ENCODE measurements around the gene MRPL20.
"Not testable (repeated sequence)": the region's sequence is repeated elsewhere in the genome, so short reads cannot be mapped to it uniquely, and the experiment has no call there.

Gene MRPL20

GRCh38 chr1:1406821-1407635, at the start of gene MRPL20:
TSS of gene MRPL20 (minus strand) at chr1:1407293. CDS start at chr1:1407217, 76 bp downstream.
- DNase-seq (ENCODE audit: low spot score): peak; percentile 94

- DNase-seq (ENCODE audit: low spot score): not testable (repeated sequence)
Observed at GRCh38 chr1:1456683-1457255, 49.7 kb upstream of the MRPL20 start.

- DNase-seq (ENCODE audit: low spot score): not testable (repeated sequence)
Observed at GRCh38 chr1:1455934-1456333, 48.8 kb upstream of the MRPL20 start.

GRCh38 chr1:1455366-1455884, 48.3 kb upstream of the MRPL20 start:
- DNase-seq (ENCODE audit: low spot score): no peak

GRCh38 chr1:1454286-1455056, 47.4 kb upstream of the MRPL20 start:
- DNase-seq (ENCODE audit: low spot score): not testable (repeated sequence)

- DNase-seq (ENCODE audit: low spot score): no peak
Observed at GRCh38 chr1:1452882-1453281, 45.8 kb upstream of the MRPL20 start.

- not testable (repeated sequence) for DNase-seq (ENCODE audit: low spot score)
Observed at GRCh38 chr1:1452365-1452739, 45.3 kb upstream of the MRPL20 start.

GRCh38 chr1:1451696-1452364, 44.7 kb upstream of the MRPL20 start:
- DNase-seq (ENCODE audit: low spot score): no peak

- not testable (repeated sequence) for DNase-seq (ENCODE audit: low spot score)
Observed at GRCh38 chr1:1450616-1451015, 43.5 kb upstream of the MRPL20 start.

- no peak for DNase-seq (ENCODE audit: low spot score)
Observed at GRCh38 chr1:1449099-1449739, 42.1 kb upstream of the MRPL20 start, which contains the start of gene ATAD3C. TSS of gene ATAD3C (plus strand) at chr1:1449689. CDS start at chr1:1450684, 995 bp downstream.

- not testable (repeated sequence) for DNase-seq (ENCODE audit: low spot score)
Observed at GRCh38 chr1:1446631-1447030, 39.5 kb upstream of the MRPL20 start.

GRCh38 chr1:1442069-1442770, 35.1 kb upstream of the MRPL20 start:
- DNase-seq (ENCODE audit: low spot score): no peak

GRCh38 chr1:1441002-1441888, 34.2 kb upstream of the MRPL20 start:
- no peak for DNase-seq (ENCODE audit: low spot score)

- no peak for DNase-seq (ENCODE audit: low spot score)
Observed at GRCh38 chr1:1440262-1441001, 33.3 kb upstream of the MRPL20 start.

- DNase-seq (ENCODE audit: low spot score): no peak
Observed at GRCh38 chr1:1439546-1440261, 32.6 kb upstream of the MRPL20 start.

GRCh38 chr1:1438531-1439381, 31.7 kb upstream of the MRPL20 start:
- DNase-seq (ENCODE audit: low spot score): no peak

GRCh38 chr1:1437904-1438376, 30.8 kb upstream of the MRPL20 start:
- DNase-seq (ENCODE audit: low spot score): no peak

All from RKO (cell line).